HS-5 (cell line): ENCODE measurements around the gene PCDH9.

ENCODE experiments used
- DNase-seq: peaks from one replicate; pipeline ENCODE4 v3.0.0-alpha.2; 2012; ENCODE audit warnings: low read depth

PCDH9 gene

GRCh38 chr13:66369666-66370065 is 860.5 kb downstream of the PCDH9 start:
- no peak for DNase-seq

GRCh38 chr13:66367356-66367755 is 862.8 kb downstream of the PCDH9 start:
- DNase-seq = no peak

- no peak for DNase-seq
Measured at GRCh38 chr13:66365101-66365500, 865.0 kb downstream of the PCDH9 start.

- no peak for DNase-seq
Measured at GRCh38 chr13:66364346-66364745, 865.8 kb downstream of the PCDH9 start.

- no peak for DNase-seq
Measured at GRCh38 chr13:66362485-66362884, 867.7 kb downstream of the PCDH9 start.

- DNase-seq = no peak
Measured at GRCh38 chr13:66359910-66360552, 870.1 kb downstream of the PCDH9 start.

GRCh38 chr13:66359393-66359792 is 870.7 kb downstream of the PCDH9 start:
- DNase-seq = no peak

GRCh38 chr13:66358564-66358963 is 871.6 kb downstream of the PCDH9 start:
- DNase-seq = no peak

GRCh38 chr13:66357463-66357862 is 872.7 kb downstream of the PCDH9 start:
- DNase-seq = no peak

- DNase-seq = no peak
Measured at GRCh38 chr13:66354879-66355751, 875.0 kb downstream of the PCDH9 start.

GRCh38 chr13:66353664-66354063 is 876.5 kb downstream of the PCDH9 start:
- DNase-seq = no peak

GRCh38 chr13:66349966-66350365 is 880.2 kb downstream of the PCDH9 start:
- no peak for DNase-seq

- DNase-seq = no peak
Measured at GRCh38 chr13:66348745-66349690, 881.1 kb downstream of the PCDH9 start.

- no peak for DNase-seq
Measured at GRCh38 chr13:66347486-66348117, 882.5 kb downstream of the PCDH9 start.

GRCh38 chr13:66345971-66346370 is 884.2 kb downstream of the PCDH9 start:
- DNase-seq = no peak

GRCh38 chr13:66345518-66345810 is 884.7 kb downstream of the PCDH9 start:
- DNase-seq = no peak

GRCh38 chr13:66344805-66345517 is 885.2 kb downstream of the PCDH9 start:
- DNase-seq = no peak

GRCh38 chr13:66343224-66343828 is 886.8 kb downstream of the PCDH9 start:
- DNase-seq = no peak

- DNase-seq = no peak
Measured at GRCh38 chr13:66341635-66342377, 888.3 kb downstream of the PCDH9 start.

- no peak for DNase-seq
Measured at GRCh38 chr13:66339214-66339613, 890.9 kb downstream of the PCDH9 start.
